HG03139 (cell line): ENCODE measurements around the gene NOTUM.

ENCODE experiments used
- ATAC-seq: cut with Tn5 transposase; IDR thresholded peaks from one replicate; pipeline ENCODE4 v1.9.1; 2021; ENCODE audit not compliant: unreplicated experiment

NOTUM gene

DNA sequence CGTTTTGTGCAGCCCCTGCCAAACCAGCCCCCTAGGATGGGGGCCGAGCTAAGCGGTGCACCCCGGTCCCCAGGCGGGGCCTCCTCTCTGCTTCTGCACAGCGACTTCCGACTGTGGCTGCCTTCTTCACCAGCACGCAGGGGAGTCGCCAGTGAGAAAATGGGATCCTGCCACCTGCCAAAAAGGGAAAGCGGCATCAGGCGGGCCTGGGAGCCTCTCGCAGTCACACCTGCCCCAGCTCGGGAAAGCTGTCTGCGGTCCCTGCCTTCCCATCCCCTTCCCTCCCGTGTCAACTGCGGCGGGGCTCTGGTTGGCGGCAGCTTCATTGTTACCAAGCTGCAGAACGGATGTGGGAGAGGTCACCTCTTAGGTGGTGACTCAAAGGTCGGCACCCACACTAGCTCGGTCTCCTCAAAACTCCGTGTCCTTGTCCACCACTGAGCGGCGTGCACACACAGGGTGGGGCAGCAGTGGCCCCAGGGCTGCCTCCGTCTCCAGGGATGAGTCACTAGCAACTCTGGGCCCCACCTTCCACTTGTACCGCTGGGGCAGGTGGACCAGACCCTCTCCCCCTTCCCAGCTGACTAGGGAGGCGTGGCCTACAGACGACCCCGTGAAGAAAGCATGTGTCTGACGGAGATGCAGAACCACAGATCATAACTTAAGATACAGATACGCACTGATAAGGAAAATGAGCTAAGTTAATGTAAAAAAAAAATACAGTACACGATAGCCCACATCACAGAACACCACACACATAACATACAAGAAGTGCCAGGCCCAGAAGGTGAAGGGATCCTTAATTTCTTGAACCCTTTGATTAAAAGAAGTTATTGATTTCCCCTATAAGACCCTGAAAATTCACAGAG, 48.3 kb downstream of the NOTUM start:
- no peak for ATAC-seq

DNA sequence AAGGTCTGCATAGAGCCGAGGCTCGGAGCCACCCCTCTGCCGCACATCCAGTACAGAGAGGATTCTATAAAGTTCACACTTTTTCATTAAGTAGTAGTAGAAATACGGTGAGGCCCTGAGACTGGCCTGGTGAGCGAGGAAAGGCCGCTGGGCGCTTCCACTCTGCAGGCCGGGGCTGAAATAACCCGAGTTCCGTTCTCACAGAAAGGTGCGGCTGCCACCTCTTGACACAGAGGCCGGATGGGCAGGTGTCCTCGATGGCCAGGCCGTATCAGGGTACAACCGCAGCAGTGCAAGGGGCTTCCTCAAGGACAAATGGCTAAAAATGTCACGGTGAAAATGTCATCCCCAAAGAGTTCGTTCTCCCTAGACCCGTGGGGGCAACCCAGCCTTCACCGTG, 49.0 kb downstream of the NOTUM start:
- no peak for ATAC-seq

DNA sequence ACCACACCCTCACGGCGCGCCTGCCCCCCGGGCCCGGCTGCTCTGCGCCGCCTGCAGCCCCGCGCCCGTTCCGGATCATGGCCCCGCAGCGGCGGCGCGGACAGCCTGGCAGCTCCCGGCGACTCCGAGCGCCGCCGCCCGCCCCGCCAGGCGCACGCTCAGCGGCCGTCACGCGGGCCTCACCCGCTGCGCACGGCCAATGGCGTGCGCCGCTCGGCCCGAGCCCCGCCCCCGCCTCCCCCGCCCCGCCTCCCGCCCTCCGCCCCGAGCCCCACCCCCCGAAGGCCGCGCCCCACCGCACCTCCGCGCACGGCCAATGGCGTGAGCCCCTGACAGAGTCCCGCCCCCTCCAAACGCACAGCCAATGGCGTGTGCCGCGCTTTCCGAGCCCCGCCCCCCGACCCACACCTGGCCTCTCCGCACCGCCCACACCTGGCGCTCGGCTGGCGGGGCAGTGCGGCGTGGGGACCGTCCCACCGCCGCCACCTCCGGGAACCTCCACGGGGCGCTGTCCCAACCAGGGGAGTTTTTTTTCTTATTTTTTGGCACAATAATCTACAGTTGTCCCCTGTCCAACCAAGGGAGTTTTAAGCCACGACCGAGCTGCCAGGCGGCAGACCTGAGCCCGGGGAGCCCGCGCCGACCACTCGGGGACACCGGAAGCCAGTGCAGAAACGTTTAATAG, 49.6 kb downstream of the NOTUM start, which contains the start of gene PCYT2:
TSS of gene PCYT2 (minus strand) at position 123 of the 685 bp plus-strand sequence. CDS start at position 79, 44 bp downstream.
- ATAC-seq = peak; percentile 53

DNA sequence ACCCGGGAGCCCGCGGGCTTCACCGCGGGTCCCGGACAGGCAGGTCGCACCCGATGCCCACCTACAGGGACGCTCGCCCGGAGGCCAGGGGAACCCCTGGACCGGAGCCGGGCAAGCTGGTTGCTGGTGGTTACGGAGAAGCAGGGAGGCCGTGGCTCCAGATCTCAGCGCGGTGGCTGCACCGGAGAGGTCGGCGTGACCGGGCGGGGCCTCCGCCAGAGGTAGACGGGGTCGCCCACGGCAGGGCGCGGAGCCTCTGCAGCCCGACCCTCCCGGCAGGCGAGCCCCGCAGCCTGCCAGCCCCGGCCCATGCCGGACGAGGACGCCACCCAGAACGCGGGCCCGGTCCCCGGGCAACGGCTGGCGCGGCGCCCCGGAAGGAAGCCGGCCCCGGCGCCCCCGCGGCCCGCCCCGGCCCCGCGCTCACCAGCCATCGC, 50.1 kb downstream of the NOTUM start:
- ATAC-seq = peak; percentile 16

DNA sequence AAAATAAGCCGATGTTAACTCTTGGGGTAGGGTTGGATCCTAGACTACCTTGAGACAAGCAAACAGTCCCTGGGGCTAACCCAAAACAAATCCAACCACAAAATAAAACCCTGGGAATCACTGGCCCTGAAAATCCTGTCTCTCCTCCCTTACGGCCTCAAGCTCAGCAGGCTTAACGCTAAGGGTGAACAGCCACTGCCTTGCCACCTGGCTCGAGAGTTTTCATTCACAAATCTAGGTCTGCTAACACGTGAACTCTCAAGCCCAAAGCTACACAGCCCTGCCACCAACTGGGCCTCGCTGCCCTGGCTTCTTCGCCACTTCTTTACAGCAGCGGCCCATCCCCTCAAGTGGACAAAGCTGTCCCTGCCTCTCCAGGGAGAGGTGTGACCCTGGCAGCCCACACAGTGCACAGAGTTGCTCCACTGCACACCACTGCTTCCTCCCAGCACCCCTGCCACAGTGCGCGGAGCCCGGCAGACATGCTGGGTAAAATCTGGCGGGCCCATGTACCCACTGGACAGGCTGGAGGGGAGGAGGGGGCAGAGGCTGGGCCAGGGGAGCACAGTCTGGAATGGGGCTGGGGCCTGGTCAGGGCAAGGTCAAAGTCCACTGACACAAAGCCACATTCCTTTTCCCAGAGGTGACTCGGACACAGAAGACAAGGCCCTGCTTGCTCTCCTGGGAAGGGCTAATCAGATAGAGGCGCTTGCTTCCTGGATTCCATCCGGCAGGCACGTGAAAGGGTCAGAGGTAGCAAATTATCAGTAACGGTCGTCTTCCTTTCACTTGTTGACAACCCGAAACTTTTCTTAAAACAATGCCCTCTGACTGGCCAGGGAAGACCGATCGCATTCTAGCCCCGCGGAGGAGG, 50.8 kb downstream of the NOTUM start:
- ATAC-seq = no peak

DNA sequence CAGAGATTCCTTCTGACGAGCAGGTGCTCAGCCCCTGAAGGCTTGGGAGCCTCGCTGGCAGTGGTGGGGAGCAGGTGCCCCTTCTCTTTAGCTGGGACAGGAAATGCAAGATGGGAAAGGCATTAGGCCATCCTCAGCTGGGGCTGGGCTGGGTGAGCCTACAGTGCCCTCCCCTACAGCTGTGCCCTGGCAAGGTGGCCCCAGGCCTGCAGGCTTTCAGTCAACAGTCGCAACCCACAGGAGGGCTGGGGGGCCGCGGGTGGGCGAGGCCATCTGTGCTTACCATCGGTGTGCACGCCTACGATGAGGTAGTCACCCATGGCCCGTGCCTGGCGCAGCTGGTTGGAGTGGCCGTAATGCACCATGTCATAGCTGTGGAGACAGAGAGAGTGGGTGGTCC, 51.8 kb downstream of the NOTUM start:
- ATAC-seq = no peak

DNA sequence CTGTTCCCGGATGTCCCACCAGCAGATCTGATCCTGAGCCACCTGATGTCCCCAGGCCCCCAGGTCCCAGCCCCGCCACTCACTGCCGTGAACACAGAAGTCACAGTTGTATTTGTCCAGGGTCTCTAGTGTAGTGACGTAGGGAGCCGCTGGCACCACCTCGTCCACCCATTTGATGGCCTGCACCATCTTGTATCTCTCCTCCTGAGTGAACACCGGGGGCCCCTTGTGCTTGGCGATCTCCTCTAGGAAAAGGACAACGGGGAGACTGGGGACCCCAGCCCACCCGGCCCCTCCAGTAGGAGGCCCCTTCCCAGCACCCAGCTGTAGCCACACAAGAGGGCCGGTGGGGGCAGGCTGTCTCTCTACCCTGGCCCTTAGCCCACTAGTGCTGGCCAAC, 52.2 kb downstream of the NOTUM start:
- ATAC-seq = no peak

DNA sequence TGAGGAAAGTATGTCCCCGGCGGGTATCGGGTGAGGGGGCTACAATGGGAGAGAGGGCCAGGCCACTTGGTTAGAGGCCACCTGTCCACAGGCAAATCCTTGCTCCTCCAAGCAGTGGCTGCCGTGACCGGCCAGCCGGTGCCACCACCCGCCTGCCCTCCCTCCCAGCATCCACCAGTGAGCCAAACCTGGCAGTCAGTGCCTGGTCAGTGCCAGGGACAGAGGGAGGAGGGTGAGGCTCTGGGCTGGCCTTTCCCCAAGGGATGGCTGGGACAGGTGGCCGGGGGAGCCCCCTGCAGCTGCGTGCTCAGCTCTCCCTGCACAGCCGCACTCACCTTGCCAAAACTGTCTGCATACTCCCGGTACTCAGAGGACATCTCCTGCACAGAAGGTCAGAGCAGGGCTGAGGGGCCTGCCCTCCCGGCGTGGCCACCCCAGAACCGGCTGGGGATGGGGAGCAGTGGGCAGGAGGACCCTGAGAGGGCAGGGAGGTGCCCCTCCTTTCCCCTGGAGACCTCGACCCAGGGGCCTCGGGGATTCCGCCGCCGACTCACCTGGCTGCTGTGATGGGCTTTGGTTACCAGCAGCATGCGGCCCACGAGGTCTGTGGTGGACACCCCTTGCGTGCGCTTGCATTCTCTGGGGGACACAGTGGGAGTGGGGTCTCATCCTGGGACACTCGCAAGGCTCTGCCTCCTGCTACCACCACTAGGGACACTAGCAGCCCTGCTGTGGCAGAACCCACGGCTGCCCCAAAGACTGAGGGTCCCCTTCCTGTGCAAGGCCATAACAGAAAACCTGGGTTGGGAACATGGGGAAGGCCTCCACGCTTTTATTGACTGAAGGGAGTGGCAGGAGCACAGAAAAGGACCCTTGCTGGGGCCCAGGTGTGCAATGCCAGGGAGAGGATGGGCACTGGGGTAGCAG, 53.5 kb downstream of the NOTUM start:
- ATAC-seq = no peak

DNA sequence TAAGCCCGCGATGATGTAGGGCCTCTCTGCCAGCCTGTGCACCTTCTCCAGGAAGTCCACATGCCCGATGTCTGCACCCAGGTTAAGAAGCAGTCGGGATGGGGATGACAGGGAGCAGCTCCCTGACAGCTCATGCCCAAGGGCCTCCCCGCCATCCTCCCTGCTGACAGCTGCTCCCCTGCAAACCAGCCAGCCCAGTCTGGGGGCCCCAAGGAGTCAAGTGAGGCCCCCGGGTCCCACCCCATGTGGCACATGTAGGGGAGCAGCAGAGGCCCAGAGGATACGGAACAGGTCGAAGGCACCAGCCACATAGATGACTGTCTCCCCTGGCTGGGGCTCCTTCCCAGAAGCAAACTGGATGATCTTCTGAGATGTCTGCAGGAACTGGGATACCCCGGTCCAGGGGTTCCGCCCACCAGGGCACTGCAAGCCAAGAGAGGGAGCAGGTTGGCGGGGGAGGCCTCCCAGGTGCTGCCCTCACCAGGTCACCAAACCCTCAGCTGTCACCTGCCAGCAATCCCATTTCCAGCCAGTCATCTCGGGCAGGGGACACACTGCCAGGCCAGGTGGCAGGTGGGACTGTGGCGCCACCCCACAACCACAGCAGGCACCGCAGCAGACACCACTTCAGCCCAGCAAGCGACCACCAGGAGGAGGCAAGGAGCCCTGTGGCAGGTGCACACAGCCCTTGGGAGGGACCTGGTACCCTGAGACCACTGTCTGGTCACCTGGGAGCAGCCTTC, 54.3 kb downstream of the NOTUM start:
- no peak for ATAC-seq

DNA sequence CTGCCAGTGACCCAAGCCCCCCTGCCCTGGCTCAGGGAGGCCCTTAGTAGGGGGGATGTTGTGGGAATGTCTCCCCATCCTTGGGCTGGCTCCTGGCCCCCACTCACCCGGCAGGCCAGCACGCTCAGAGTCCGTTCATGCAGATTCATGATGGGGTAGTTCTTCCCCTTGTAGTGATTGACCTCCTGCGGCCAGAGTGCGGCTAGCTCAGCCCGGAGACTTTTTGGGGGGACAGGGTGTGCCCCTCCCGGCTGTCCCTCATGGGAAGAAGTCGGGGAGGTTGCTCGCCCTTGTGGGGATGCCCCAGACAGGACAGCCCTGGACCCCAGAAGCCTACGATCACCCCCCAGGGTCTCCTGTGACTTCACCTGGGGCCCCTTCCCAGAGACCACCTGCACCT, 55.0 kb downstream of the NOTUM start:
- ATAC-seq = no peak

DNA sequence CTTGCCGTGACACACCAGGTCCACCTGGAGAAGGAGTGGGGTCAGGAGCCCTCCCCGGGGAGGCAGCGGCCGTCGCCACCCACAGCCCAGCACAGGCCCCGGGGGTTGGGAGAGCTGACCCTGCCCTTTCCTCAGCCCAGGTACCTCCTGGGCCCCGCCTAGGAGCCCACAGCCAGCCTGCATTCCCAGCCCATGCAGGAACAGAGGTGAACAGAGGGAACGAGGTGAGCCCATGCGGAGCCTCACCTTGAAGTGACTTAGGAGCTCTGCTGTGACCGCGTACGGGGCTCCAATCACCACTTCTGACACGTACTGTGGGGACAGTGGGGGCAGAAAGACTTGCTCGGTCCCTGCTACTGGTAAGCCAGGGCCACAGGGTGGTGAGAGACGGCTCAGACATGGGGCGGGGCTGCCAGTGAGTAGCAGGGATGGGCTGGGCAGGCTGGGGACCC, 55.5 kb downstream of the NOTUM start:
- ATAC-seq = no peak

DNA sequence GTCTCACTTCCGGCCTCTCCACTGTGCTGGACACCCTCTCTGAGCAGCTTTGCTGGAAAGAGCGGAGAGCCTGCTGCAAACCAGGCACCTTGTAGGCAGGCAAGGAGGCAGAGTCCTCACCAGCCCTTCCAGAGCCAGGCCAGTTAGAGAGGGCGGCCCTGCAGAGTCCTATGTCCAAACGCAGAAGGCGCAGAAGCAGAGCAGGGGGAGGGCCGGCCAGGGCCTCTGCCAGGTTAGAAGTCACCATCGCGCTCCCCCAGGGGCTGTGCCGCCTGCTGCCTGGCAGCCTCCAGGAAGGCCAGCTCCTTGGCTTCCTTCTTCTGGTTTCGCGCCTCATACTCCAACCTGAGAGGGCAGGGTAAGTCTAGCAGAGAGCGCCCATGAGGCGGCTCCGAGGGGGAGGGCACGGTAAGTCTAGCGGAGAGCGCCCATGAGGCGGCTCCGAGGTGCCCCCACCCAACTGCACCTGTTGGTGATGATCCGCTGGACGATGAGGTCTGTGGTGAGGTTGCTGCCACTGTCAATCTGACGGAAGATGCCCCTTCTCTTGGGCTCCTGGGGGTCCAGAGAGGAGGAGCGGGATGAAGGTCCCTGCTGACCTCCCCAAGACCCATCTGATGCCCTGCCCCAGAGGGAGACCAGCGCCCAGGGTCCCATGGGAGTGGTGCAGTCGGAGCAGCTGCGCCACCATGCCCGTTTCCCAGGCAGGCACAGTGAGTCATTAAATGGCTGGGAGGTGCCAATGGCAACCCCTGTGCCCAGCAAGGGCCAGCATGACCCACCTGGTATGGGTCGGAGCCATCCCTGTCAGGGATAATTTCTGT, 56.2 kb downstream of the NOTUM start:
- no peak for ATAC-seq

DNA sequence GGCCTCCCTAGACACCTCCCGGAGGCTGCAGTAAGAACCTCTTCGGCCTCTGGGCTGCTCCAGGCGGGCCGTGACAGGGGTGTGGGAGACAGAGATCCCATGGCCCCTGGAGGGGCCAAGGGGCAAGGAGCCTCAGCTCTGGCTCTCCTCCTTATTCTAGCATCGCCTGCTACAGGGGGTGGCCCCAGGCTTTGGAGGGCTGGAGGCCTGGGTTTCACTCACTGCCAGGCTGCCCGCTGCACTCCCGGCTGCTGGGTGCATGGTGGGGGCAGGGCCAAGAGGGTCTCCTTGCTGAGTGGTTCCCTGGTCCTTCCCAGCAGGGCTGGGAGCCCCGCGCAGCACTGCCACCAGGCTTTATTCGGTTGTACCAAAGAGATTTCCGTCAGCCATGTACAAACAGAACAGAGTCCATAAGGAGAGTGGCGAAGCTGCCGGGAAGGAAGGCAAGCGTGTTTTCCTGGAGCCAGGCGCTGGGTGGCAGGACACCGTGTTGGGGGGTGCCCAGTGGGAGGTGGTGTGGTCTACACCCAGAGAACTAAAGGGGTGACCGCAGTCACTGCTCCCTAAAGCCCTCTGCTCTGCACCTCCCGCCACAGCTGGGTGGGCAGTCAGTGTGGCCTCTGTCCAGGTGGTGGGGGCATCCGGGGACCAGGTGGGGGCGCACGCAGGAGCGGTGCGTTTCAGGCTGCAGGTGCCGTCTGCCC, 56.9 kb downstream of the NOTUM start:
- no peak for ATAC-seq

DNA sequence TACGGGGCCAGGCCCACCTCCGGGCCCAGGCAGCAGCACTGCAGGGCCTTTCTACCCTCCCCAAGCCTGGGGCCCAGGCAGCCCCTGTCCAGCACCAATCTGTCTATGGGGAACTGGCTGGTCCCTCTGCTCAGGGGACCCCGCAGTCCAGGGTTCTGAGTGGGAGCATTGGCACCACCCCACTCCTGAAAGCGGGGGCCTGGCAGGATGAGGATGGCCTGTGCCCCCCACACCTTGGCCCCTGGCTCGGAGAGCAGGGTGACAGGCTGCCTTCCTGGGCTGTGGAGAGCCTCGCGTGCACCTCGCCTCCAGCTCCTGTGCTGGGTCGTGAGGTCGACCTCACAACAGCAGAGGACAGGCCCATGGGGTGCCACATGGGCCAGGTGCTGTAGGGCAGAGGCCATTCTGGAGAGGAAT, 57.6 kb downstream of the NOTUM start:
- no peak for ATAC-seq

DNA sequence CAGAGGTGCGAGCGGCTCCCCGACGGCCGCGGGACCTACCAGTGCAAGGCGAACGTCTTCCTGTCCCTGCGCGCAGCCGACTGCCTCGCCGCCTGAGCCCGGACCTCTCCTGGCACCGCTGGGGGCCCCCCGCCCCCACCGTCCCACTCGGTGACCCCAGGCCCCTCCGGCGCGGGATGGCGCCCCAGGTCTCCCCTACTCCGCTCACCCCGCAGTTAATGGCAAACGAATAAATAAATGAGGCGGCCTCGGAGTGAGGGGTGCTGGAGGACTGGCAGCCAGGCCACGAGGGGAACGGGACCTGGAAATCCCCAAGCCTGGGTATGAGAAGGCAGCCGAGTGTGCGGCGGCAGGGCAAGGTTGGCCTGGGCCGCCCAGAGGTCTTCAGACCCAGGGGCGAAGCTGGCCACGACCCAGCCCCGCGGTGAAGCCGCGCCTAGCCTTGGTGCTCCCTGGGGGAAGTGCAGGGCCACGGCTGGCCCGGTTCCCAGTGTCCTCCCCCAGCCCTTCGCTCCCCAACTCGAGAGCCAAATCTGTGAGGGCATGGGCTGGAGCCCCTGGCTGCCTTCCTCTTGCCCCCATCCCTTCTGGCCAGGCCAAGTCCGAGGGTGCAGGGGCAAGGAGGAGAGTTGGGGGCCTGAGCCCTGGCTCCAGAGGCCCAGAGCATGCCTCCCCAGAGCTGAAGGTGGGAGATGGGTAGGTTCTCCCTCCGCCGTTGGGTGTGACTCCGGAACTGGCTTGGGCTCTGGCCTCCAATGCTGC, 58.2 kb downstream of the NOTUM start:
- no peak for ATAC-seq
